GM21619 (cell line): ENCODE data around the gene SLC35E4.
A peak's percentile ranks its signal among the peaks of the same experiment; 100 is the strongest.
"Not testable (repeated sequence)": the region's sequence is repeated elsewhere in the genome, so short reads cannot be mapped to it uniquely, and the experiment has no call there.

ENCODE experiments used
- ATAC-seq: cut with Tn5 transposase; IDR thresholded peaks from one replicate; pipeline ENCODE4 v1.9.1; 2021; ENCODE audit not compliant: unreplicated experiment

SLC35E4 gene

DNA sequence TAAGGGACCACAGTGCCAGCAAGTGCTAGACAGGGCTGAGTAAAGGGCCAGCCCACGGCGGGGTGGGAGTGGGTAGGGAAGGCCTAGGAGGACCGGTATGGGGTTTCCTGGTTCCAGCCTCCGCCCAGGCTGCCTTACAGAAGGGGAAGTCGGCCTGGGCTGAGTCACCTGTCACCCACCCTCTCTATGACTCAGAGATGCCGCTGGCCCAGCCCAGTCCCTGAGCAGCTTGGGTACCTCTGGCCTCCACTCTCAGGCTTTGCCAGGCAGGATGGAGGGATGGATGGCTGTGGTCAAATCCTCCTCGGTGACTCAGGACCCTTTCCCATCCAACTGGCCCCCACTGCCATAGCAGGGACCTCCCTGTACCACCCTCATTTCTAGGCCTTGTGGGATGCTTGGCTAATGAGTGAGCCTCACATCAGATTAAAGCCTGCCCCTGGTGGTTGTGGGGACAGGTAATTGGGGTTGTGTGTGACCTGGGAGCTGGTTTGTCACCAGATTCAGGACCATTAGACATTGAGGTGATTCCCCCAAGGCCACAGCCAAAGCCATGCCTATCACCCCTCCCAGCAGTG lies 13.9 kb downstream of the SLC35E4 start:
- peak; percentile 69 for ATAC-seq

DNA sequence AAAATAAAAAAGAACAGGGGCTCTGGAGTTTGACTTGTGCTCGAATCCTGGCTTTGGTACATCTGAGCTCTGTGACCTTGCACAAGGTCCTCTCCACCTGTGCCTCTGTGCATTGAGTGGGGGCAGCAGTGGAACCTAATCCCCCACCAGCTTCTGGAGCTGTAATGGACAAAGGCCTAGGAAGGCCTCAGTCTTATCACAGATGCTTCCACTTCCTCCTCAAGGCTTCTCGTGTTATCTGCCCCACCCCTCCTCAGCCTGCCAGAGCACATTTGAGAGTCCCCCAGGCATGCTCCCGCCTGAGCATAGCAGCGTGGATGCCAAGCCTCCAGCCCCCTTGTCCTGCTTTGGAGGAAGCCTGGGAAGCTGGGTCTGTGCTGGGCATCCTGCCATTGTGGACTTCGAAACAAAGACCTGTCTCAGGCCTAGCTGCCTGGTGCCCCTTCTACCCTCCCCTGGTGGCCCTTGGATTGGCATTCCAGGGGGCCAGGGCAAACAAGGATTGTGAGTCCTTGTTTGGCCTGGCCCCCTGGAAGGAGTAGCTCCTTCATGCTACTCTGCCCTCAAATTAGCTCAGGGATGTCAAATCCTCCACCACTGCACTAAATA lies 15.0 kb downstream of the SLC35E4 start:
- no peak for ATAC-seq

DNA sequence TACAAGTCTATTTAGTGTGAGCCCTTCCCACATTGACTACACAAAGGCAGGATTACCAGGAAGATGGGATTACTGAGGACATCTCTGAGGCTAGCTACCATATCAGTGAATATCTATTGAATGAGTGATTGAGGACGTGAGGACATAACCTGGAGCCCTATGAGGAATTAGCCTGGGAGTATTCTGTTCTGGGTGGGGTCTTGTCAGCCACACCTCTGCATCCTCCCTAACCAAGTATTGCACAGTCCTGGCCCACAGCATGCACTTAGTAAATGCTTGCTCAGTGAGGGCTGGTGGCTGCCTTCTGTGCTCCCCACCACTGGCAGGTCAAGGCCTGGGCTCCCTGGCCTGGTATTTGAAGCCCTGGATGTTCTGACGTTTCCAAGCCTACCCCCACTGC lies 17.3 kb downstream of the SLC35E4 start:
- no peak for ATAC-seq

DNA sequence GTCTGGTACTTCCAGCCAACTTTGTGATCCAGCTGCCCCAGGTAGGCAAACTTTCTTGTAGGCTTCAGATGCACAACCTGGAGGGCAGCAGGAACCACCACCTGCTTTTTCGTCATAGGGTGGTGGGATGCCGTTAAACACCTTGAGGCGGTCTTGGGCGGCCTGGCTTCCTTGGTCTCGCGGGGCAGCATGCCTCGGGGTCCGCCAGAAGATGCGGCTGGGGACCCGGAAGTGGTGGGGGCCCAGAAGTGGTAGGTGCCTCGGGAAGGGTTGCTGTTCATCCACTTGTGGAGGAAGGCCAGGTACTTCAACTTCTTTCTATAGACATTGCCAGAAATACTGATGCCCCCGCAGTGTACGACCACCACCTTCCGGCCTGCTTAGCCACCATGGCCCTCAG lies 18.8 kb downstream of the SLC35E4 start:
- ATAC-seq: no peak

GRCh38 chr22:30655532-30655931 lies 20.0 kb downstream of the SLC35E4 start:
- no peak for ATAC-seq

GRCh38 chr22:30662040-30662439 lies 26.5 kb downstream of the SLC35E4 start:
- ATAC-seq: no peak

DNA sequence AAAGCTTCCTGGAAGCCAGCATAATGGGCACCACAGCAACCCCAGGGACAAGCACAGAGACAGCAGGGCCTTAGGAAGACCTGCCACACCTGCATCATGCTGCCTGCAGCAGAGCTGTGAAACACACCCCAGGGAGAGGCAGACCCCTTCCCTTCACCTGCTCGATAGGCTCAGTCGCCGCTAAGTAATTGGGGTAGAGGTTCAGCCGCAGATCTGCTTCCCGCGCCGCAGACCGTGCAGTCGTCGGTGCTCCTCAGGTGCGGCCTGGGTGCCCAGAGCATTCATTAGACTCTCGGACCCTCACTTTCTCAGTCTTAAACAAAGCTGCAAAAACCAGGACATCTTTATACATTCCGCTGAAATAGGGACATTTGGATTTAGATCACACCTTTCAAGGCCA lies 29.2 kb downstream of the SLC35E4 start:
- ATAC-seq: no peak

DNA sequence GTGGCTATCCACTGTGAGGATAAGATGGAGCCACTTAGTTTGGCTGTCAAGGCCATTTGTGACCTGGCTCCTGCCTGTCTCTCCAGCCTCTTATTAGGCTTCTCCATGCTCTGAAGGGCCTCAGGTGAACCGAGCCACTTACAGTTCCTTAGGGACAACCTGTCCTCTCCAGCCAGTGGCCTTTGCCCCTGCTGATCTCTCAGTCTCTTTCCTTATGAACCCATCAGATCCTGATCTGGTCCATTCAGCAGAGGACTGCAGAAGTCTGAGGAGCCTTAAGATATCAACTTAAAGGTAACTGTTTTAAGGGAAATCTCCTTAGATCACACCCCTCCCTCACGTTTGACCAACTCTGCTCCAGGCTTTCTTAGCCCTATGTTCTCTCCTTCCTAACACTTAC lies 29.7 kb downstream of the SLC35E4 start:
- ATAC-seq: no peak

GRCh38 chr22:30665786-30666185 lies 30.2 kb downstream of the SLC35E4 start:
- ATAC-seq: no peak

DNA sequence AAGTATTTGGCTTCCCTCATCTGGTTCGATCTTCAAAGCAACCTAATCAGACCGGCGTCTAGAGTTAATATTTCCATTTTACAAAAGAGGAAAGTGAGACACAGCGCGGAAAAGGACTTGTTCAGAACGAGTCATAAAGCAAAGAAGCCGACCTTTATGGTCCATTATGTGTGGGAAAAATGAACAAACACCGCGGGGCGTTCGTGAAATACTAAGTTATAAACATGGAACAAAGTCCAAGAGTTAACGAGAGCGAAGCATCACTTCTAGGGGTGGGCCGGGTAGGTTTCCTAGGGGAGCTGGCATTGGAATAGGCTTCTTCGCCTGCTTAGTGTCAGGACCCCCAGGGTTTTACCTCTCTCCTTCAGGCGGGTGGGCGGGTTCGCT lies 31.5 kb downstream of the SLC35E4 start:
- peak; percentile 31 for ATAC-seq

DNA sequence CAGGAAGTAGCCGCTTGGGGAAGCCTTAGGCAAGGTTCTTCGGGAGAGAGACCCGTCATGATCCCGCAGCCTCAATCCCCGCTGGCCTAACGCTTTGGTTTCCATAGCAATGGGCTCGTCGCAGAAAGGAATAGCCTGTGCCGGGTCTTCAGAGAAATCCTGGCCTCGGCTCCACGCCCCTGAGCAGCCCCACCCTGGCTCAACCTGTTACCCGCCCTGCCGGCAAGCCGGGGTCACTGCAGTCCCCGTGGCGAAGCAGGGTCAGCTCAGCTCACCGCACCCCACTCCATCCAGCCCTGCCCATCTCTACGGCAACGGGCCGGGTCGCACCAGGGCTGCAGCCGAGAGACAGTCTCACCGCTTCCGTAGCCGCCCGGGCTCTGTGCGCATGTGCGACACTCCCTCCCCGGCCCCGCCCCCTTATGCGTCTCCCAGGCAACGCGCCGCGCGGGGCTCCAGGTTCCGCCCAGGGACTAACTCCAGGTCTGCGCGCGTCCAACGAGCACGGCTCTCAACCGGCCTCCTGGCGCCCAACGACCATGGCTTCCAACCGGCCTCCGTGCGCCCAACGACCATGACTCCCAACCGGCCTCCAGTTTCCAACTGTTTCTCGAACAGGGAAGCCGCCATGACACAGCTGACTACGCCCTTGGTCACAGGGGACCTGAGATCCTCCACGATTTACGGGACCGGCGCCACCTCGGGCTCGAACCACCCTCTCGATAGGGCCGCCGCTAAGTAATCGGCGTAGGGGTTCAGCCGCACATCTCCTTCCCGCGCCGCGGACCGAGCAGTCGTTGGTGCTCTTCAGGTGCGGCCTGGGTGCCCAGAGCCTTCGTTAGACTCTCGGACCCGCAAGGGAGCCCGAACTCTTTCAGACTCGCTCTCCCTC lies 32.2 kb downstream of the SLC35E4 start, which contains the start of gene DUSP18:
Gene DUSP18 (minus strand): TSS at position 382 of the 892 bp plus-strand sequence. CDS start 3,872 bp downstream, outside the sequence.
- ATAC-seq: peak; percentile 92

DNA sequence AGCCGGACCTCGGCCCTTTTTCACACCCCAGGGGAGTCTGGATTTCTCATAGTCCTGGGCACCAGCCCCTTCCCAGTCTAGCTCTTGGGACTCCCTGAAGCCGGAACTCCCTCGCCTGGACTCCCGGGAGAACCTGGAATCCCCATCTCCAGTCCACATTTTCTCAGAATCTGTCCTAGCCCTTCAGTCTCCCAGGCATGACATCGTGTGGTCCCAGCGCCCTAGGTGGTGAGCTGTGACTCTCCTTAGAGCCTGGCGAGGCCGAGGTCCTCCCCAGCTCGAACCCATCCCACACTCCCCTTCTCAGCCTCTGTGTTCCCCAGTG lies 32.8 kb downstream of the SLC35E4 start:
- no peak for ATAC-seq

- ATAC-seq: no peak
These were observed 35.5 kb downstream of the SLC35E4 start for GRCh38 chr22:30671071-30671470.

DNA sequence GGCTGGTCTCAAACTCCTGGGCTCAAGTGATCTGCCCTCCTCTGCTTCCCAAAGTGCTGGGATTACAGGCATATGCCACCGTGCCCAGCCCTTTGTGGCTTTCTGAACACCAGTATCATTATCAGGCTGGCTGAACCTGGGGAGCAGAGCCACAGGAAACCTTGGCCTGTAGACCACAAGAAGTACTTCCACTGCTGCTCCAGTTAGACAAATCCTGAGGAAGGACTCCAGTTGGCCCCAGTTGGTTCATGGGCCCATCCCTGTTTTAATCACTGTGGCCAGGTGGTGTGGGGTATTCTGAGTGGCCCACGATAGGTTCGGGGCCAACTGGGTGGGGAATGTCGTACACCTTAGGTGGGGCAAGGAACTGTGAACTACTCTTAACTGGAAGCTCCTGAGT lies 37.6 kb downstream of the SLC35E4 start:
- ATAC-seq: no peak

- ATAC-seq: no peak
These were observed 38.9 kb downstream of the SLC35E4 start for GRCh38 chr22:30674482-30674881.

GRCh38 chr22:30675436-30675835 lies 39.9 kb downstream of the SLC35E4 start:
- ATAC-seq: no peak

DNA sequence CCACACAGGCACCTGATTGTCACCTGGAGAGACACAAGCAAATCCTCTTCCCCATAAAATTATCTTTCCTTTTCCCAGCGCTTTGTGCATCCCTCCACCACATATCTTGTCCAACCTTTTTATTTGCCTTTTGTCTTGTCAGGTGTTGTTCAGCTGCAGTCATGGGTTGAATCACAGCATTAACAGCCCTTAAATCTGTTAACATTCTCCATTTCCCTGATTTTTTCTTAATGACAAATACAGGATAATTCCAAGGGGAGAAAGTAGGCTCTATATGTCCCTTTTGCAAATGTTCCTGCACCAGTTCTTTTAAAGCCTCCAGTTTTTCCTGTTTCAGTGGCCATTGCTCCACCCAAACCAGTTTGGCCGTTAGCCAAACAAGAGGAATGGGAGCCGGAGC lies 41.0 kb downstream of the SLC35E4 start:
- not testable (repeated sequence) for ATAC-seq

DNA sequence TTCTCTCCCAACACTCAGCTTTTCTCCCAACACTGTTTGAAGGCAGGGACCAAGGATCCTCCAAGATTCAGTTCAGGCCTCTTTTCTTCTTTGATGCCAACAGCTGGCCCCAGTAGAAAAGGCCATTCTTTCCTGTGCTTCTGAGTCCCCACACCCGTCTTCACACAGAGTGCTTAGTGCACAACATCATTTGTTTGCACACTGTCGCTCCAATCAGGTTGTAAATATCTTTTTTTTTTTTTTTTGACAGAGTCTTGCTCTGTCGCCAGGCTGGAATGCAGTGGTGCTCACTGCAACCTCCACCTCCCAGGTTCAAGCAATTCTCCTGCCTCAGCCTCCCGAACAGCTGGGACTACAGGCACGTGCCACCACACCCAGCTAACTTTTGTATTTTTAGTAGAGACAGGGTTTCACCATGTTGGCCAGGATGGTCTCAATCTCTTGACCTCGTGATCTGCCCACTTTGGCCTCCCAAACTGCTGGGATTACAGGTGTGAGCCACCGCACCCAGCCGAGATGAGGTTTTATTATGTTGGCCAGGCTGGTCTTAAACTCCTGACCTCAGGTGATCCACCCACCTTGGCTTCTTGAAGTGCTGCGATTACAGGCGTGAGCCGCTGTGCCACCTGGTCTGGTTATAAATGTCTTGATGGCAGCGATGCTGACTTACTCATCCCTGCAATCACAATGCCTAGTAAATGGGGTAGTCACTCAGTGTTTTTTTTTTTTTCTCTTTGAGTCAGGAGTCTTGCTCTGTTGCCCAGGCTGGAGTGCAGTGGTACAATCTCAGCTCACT lies 44.5 kb downstream of the SLC35E4 start:
- not testable (repeated sequence) for ATAC-seq

GRCh38 chr22:30680991-30681770 lies 45.6 kb downstream of the SLC35E4 start:
- ATAC-seq: no peak

- no peak for ATAC-seq
These were observed 46.2 kb downstream of the SLC35E4 start for GRCh38 chr22:30681831-30682230.

DNA sequence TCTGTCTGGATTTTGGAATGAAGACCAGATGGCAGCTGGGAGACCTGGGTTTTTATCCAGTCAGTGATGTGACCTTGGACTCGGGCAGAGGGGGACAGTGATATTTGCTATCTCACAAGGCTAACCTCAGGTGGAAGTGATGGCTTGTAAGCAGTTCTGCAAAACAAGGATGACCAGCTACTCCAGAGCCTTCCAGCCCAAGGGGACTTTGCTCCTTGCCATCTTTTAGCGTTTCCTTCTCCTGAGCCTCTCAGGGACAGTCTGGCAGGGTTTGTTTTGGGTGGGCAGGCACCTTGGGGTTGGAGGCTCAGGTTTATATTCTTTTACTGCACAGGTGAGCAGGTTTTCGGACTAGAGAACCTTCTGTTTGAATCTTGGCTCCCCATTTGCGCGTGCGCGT lies 49.6 kb downstream of the SLC35E4 start:
- no peak for ATAC-seq
